Hepatocyte (in vitro differentiated cells): ENCODE results near the gene GALNTL6. TPM values are rescaled to one million over a fixed set of nuclear protein-coding genes. Genes with fewer than 3 reads are reported as not detected.

Experiments used
- DNase-seq: peaks from one replicate; pipeline ENCODE4 v3.0.0-alpha.2; 2016; ENCODE audit warnings: low spot score
- H2AFZ ChIP-seq: fragments of 200-600 bp; sonication (generic); 2 replicates; pipeline ENCODE4 v1.6.0; 2016; ENCODE audit warnings: antibody characterized with exemption, mild to moderate bottlenecking
- H3K27ac ChIP-seq: fragments of 200-600 bp; sonication (generic); 2 replicates; pipeline ENCODE4 v1.5.1; 2016; ENCODE audit warnings: mild to moderate bottlenecking
- H3K27me3 ChIP-seq: fragments of 200-600 bp; sonication (generic); 2 replicates; pipeline ENCODE4 v1.6.1; 2016
- H3K36me3 ChIP-seq: fragments of 200-600 bp; sonication (generic); replicated peaks from 2 replicates; pipeline ENCODE4 v1.5.1; 2016; ENCODE audit warnings: low read depth; ENCODE audit not compliant: insufficient read depth
- H3K4me1 ChIP-seq: fragments of 200-600 bp; sonication (generic); 2 replicates; pipeline ENCODE4 v1.5.1; 2016; ENCODE audit warnings: mild to moderate bottlenecking, moderate library complexity; ENCODE audit not compliant: insufficient read depth
- H3K4me2 ChIP-seq: fragments of 200-600 bp; sonication (generic); 2 replicates; pipeline ENCODE4 v1.6.0; 2016
- H3K4me3 ChIP-seq: fragments of 200-600 bp; sonication (generic); 2 replicates; pipeline ENCODE4 v1.5.1; 2016; ENCODE audit warnings: mild to moderate bottlenecking
- H3K79me2 ChIP-seq: fragments of 200-600 bp; sonication (generic); 2 replicates; pipeline ENCODE4 v1.6.0; 2017; ENCODE audit warnings: mild to moderate bottlenecking
- H3K9me2 ChIP-seq: fragments of 200-600 bp; sonication (generic); replicated peaks from 2 replicates; pipeline ENCODE4 v1.6.0; 2017; ENCODE audit warnings: mild to moderate bottlenecking; ENCODE audit not compliant: insufficient read depth
- H3K9me3 ChIP-seq: fragments of 200-600 bp; sonication (generic); 2 replicates; pipeline ENCODE4 v1.5.1; 2016; ENCODE audit warnings: low read depth, mild to moderate bottlenecking
- H4K20me1 ChIP-seq: fragments of 200-600 bp; sonication (generic); 2 replicates; pipeline ENCODE4 v1.6.0; 2016; ENCODE audit warnings: mild to moderate bottlenecking; ENCODE audit not compliant: insufficient read depth, poor library complexity, severe bottlenecking
- CTCF ChIP-seq: fragments of 200-600 bp; sonication (generic); IDR thresholded peaks from 2 replicates; pipeline ENCODE4 v1.5.1; 2016; ENCODE audit warnings: antibody characterized with exemption, mild to moderate bottlenecking; ENCODE audit not compliant: poor library complexity
- EZH2 ChIP-seq: fragments of 200-600 bp; sonication (generic); IDR thresholded peaks from 2 replicates; pipeline ENCODE4 v1.6.1; 2016; ENCODE audit warnings: antibody characterized with exemption, mild to moderate bottlenecking, borderline replicate concordance
- EZH2phosphoT487 ChIP-seq: fragments of 200-600 bp; sonication (generic); IDR thresholded peaks from one replicate; pipeline ENCODE4 v1.6.1; 2018; ENCODE audit warnings: antibody characterized with exemption, mild to moderate bottlenecking, low read depth, moderate library complexity; ENCODE audit not compliant: unreplicated experiment, severe bottlenecking
- WGBS: methylation state at CpG from one replicate; pipeline ENCODE4 v1.1.6; 2016; ENCODE audit warnings: low lambda C conversion rate; ENCODE audit errors: missing lambda C conversion rate; 5-methylcytosine and 5-hydroxymethylcytosine counted together
- polyA plus RNA-seq: library from polyadenylated mRNA; unstranded; fragments of >200 nt; fragmentation: Nextera tagmentation; extraction: Ambion mirVana; gene quantifications from 2 replicates; pipeline ENCODE4 v1.2.1, GENCODE V29; 2016
- total RNA-seq: library from RNA; depleted of rRNA; stranded (reverse); fragments of >200 nt; gene quantifications from 2 replicates; pipeline ENCODE4 v1.2.3, GENCODE V29; 2014

The GALNTL6 gene
- total and polyA plus RNA-seq, 2 experiments from 2014 or later = 0.53 to 0.74 TPM

GRCh38 chr4:172989984-172990820 is 1177.0 kb downstream of the GALNTL6 start:
- Histone ChIP-seq H3K79me2 (no peaks in the 10 kb centered on the region), H4K20me1 (no peaks in the 10 kb centered on the region), H3K4me3 (no peak overlapping the region), H3K27ac (peak overlapping the region; percentile 46), H3K9me3 (no peaks in the 10 kb centered on the region), H3K4me2 (peak overlapping the region; percentile 32), H3K4me1 (peaks cover 19% of the 10 kb centered on the region), H3K36me3 (no peaks in the 10 kb centered on the region), H3K27me3 (no peaks in the 10 kb centered on the region), H3K9me2 (no peaks in the 10 kb centered on the region), H2AFZ (no peak overlapping the region)
- WGBS = 37% methylated on average over 3 of the region's 3 CpGs
- DNase-seq = no peak
- TF ChIP-seq EZH2phosphoT487 = no peak
- TF ChIP-seq CTCF = no peak
- TF ChIP-seq EZH2 = no peak

GRCh38 chr4:172992648-172993378 is 1179.6 kb downstream of the GALNTL6 start:
- H3K9me3 ChIP-seq = no peaks in the 10 kb centered on the region
- no peak overlapping the region for H3K4me2 ChIP-seq
- H3K27me3 ChIP-seq = no peaks in the 10 kb centered on the region
- no peaks in the 10 kb centered on the region for H3K36me3 ChIP-seq
- no peak for TF ChIP-seq CTCF
- TF ChIP-seq EZH2phosphoT487 = no peak
- no peak for TF ChIP-seq EZH2
- H3K79me2 ChIP-seq = no peaks in the 10 kb centered on the region
- no peak overlapping the region for H3K4me3 ChIP-seq
- no peak for DNase-seq
- H3K4me1 ChIP-seq = peaks cover 26% of the 10 kb centered on the region
- H3K9me2 ChIP-seq = no peaks in the 10 kb centered on the region
- H2AFZ ChIP-seq = no peak overlapping the region
- WGBS = 50% methylated on average over 5 of the region's 5 CpGs
- no peaks in the 10 kb centered on the region for H4K20me1 ChIP-seq
- H3K27ac ChIP-seq = no peak overlapping the region

- no peak for TF ChIP-seq CTCF
- TF ChIP-seq EZH2 = no peak
- TF ChIP-seq EZH2phosphoT487 = no peak
- no peaks in the 10 kb centered on the region for H3K9me3 ChIP-seq
- no peaks in the 10 kb centered on the region for H4K20me1 ChIP-seq
- no peak for DNase-seq
- no peaks in the 10 kb centered on the region for H3K9me2 ChIP-seq
- no peak overlapping the region for H3K4me2 ChIP-seq
- no peak overlapping the region for H3K27ac ChIP-seq
- 90% methylated on average over 4 of the region's 4 CpGs for WGBS
- no peaks in the 10 kb centered on the region for H3K27me3 ChIP-seq
- no peaks in the 10 kb centered on the region for H3K79me2 ChIP-seq
- no peak overlapping the region for H2AFZ ChIP-seq
- peaks cover 21% of the 10 kb centered on the region for H3K4me1 ChIP-seq
- no peak overlapping the region for H3K4me3 ChIP-seq
- H3K36me3 ChIP-seq = no peaks in the 10 kb centered on the region
These were observed 1182.0 kb downstream of the GALNTL6 start for GRCh38 chr4:172995161-172995560.
